ENCODE measurements around the gene CERS3. TPM values are rescaled to one million over a fixed set of nuclear protein-coding genes. Genes with fewer than 3 reads are reported as not detected.

Gene CERS3
- total and polyA plus RNA-seq, 10 of the 15 experiments (the other 5 are each of a cell fraction or from before 2014, with no cell fraction given): not detected

- Histone ChIP-seq H3K4me3 (no peak overlapping the region), H3K27me3 (replicated peaks in 1 of 2; ENCODE audit: control insufficient read depth in 2 of 2, insufficient read depth in 2 of 2, low read length in 1 of 2) (no peaks in the 10 kb centered on the region), H3K9me3 (replicated peaks; ENCODE audit: control insufficient read depth, insufficient read depth, low read length) (no peaks in the 10 kb centered on the region; the same call in 2 of the 3 replicates), H3K9ac (ENCODE audit: control insufficient read depth, insufficient read depth, low read length) (no peak overlapping the region), H3K4me2 (ENCODE audit: control insufficient read depth, insufficient read depth) (no peak overlapping the region), H3K36me3 (ENCODE audit: control insufficient read depth in 2 of 2, insufficient read depth in 2 of 2, low read length in 1 of 2) (no peaks in the 10 kb centered on the region), H2AFZ (ENCODE audit: control insufficient read depth, low read depth, low read length) (no peak overlapping the region), H4K20me1 (ENCODE audit: control insufficient read depth, insufficient read depth) (no peaks in the 10 kb centered on the region), H3K4me1 (ENCODE audit: control insufficient read depth, insufficient read depth, low read length) (no peaks in the 10 kb centered on the region), H3K27ac (ENCODE audit: control insufficient read depth, insufficient read depth) (no peak overlapping the region), H3K79me2 (ENCODE audit: control insufficient read depth, insufficient read depth, low read length) (no peaks in the 10 kb centered on the region)
- TF ChIP-seq RUNX3 (IDR thresholded peaks at IDR 0.05; ENCODE audit: low read length) (peak; percentile 33; the same call in 1 of the 2 replicates), STAT1 (conservative IDR thresholded peaks at IDR 0.05) (no peak), SPI1 (IDR thresholded peaks at IDR 0.05; ENCODE audit: borderline replicate concordance, insufficient read depth, low read depth, low read length) (peak; percentile 45; the same call in 1 of the 2 replicates), HDGF (IDR thresholded peaks at IDR 0.05) (no peak), SMARCA5 (IDR thresholded peaks at IDR 0.05) (no peak)
- ChIA-PET SMC1A (ENCODE audit: uncharacterized antibody, unreplicated experiment) (interaction anchor here (0.7 kb wide), 1 partner anchor 667 kb away, joined by 3 read pairs; no protein-coding TSS in a partner anchor), POLR2A (no interaction called here), RAD21 (ENCODE audit: unreplicated experiment) (no interaction called here), CTCF (no interaction called here)
- ATAC-seq (no peak; the same call in 2 of the 3 replicates), FAIRE-seq (no peak), DNase-seq (ENCODE audit: low read depth, low spot score) (no peak)
- WGBS (ENCODE audit: insufficient coverage, insufficient replicate concordance, low lambda C conversion rate, missing lambda C conversion rate): 0% methylated on average over 3 of the region's 3 CpGs
- in situ Hi-C loops (cut with MboI): no loop called here
- no TSS peak for BruUV-seq (replicated peaks)
- intact Hi-C loops (cut with micrococcal nuclease; ENCODE audit: unreplicated experiment): loop anchor here (10.0 kb wide), 1 partner anchor 221 kb away; no protein-coding TSS in a partner anchor
Measured at GRCh38 chr15:100353449-100353848, 175.3 kb downstream of the CERS3 start.

GRCh38 chr15:100350434-100351226 is 178.1 kb downstream of the CERS3 start:
- DNase-seq (ENCODE audit: low read depth, low spot score) (no peak), ATAC-seq (no peak), FAIRE-seq (no peak)
- in situ Hi-C loops (cut with MboI): no loop called here
- ChIA-PET SMC1A (ENCODE audit: uncharacterized antibody, unreplicated experiment) (no interaction called here), CTCF (interaction anchor here (0.9 to 2.5 kb wide), 14 partner anchors 8 to 522 kb away, joined by 3 to 23 read pairs (median 4); partner anchors contain the start of genes ASB7 and LINS1), POLR2A (no interaction called here), RAD21 (ENCODE audit: unreplicated experiment) (interaction anchor here (1.6 kb wide), 1 partner anchor 222 kb away, joined by 3 read pairs; no protein-coding TSS in a partner anchor)
- Histone ChIP-seq H3K4me2 (ENCODE audit: control insufficient read depth, insufficient read depth) (no peak overlapping the region; the same call in 1 of the 2 replicates), H3K36me3 (ENCODE audit: control insufficient read depth in 2 of 2, insufficient read depth in 2 of 2, low read length in 1 of 2) (no peaks in the 10 kb centered on the region), H3K9ac (ENCODE audit: control insufficient read depth, insufficient read depth, low read length) (no peak overlapping the region), H3K27me3 (replicated peaks in 1 of 2; ENCODE audit: control insufficient read depth in 2 of 2, insufficient read depth in 2 of 2, low read length in 1 of 2) (no peaks in the 10 kb centered on the region), H2AFZ (ENCODE audit: control insufficient read depth, low read depth, low read length) (peak overlapping the region; percentile 89), H3K9me3 (replicated peaks; ENCODE audit: control insufficient read depth, insufficient read depth, low read length) (no peaks in the 10 kb centered on the region; the same call in 2 of the 3 replicates), H4K20me1 (ENCODE audit: control insufficient read depth, insufficient read depth) (0 out of 2 replicates have a peak, but pooled peaks cover 2% of the 10 kb centered on the region), H3K27ac (ENCODE audit: control insufficient read depth, insufficient read depth) (no peak overlapping the region), H3K4me1 (ENCODE audit: control insufficient read depth, insufficient read depth, low read length) (no peaks in the 10 kb centered on the region), H3K79me2 (ENCODE audit: control insufficient read depth, insufficient read depth, low read length) (no peaks in the 10 kb centered on the region), H3K4me3 (no peak overlapping the region)
- no TSS peak for BruUV-seq (replicated peaks)
- whole genome bisulfite sequencing (ENCODE audit: insufficient coverage, insufficient replicate concordance, low lambda C conversion rate, missing lambda C conversion rate): 62% methylated on average over 19 of the region's 19 CpGs
- intact Hi-C loops (cut with micrococcal nuclease; ENCODE audit: unreplicated experiment): loop anchor here (10.0 kb wide), 1 partner anchor 224 kb away; no protein-coding TSS in a partner anchor
- TF ChIP-seq POLR2A (IDR thresholded peaks at IDR 0.05; ENCODE audit: low read depth, low read length): no peak
- TF ChIP-seq NR2F1 (conservative IDR thresholded peaks at IDR 0.05): no peak
- no peak for TF ChIP-seq IRF4 (IDR thresholded peaks at IDR 0.05; ENCODE audit: low read depth, low read length)
- TF ChIP-seq BCL3 (IDR thresholded peaks at IDR 0.05; ENCODE audit: borderline replicate concordance, insufficient read depth, low read depth, low read length, poor library complexity, severe bottlenecking): no peak
- TF ChIP-seq SREBF2 (IDR thresholded peaks at IDR 0.05; ENCODE audit: low read length): no peak
- no peak for TF ChIP-seq SIN3A (IDR thresholded peaks at IDR 0.05; ENCODE audit: low read depth, low read length)
- TF ChIP-seq POLR2AphosphoS2 (IDR thresholded peaks at IDR 0.05; ENCODE audit: low read depth, low read length): no peak
- no peak for TF ChIP-seq NFYB (IDR thresholded peaks at IDR 0.05; ENCODE audit: insufficient read depth, low read depth, low read length)
- no peak for TF ChIP-seq POLR2AphosphoS5 (IDR thresholded peaks at IDR 0.05; ENCODE audit: low read length)
- no peak for TF ChIP-seq IRF3 (IDR thresholded peaks at IDR 0.05)
- TF ChIP-seq NR2C1 (IDR thresholded peaks at IDR 0.05): no peak
